K562 (cell line): ENCODE data around the gene PPP2R1B. TPM values are rescaled to one million over a fixed set of nuclear protein-coding genes. Genes with fewer than 3 reads are reported as not detected.

Source experiments
- ATAC-seq: fragments of 200-7000 bp; cut with Tn5 transposase; 3 replicates; pipeline ENCODE4 v1.9.1; 2020; ENCODE audit warnings: moderate library complexity
- BruUV-seq: library from RNA; stranded (reverse); fragments of 400-500 nt; replicated peaks from 2 replicates; lab custom pipeline; 2021; lab: Mats Ljungman, UMichigan
- CTCF ChIA-PET: fragments of 300-600 bp; formaldehyde crosslinking; extraction: SDS; loops from one replicate; lab custom pipeline; 2021; ENCODE audit warnings: low intra/inter-chr PET ratio; lab: Yijun Ruan, JAX
- POLR2A ChIA-PET: fragments of 300-600, 350-650 bp; sonication (Branson Sonifier 250); formaldehyde crosslinking; extraction: SDS; loops from one replicate; lab custom pipeline; 2021; ENCODE audit warnings: antibody characterized with exemption, inconsistent platforms; lab: Yijun Ruan, JAX
- DNase-seq, 4 experiments: peaks; one replicate each; pipeline versions ENCODE4 v3.0.0 to v3.0.0-alpha.2; 2011 to 2018; ENCODE audit warnings: low spot score in 3 of 4, mixed read lengths in 3 of 4; ENCODE audit errors: extremely low read depth in 1 of 4
- FAIRE-seq: peaks from 2 replicates; lab custom pipeline; 2011; peaks lifted over from hg19 to GRCh38; lab: Jason Lieb, UNC
- H2AFZ ChIP-seq: 2 replicates; pipeline ENCODE4 v1.6.0; 2011; ENCODE audit warnings: low read depth, low read length, control low read depth, inconsistent platforms
- H3K27ac ChIP-seq: fragments of 200-600 bp; 3 replicates; pipeline ENCODE4 v1.8.0; 2011; ENCODE audit warnings: low read depth, mild to moderate bottlenecking, control low read depth, inconsistent platforms, low read length, moderate library complexity, mixed read lengths; ENCODE audit errors: extremely low read depth
- H3K27me3 ChIP-seq, 2 experiments: fragments of 300-600 bp in 1 of 2; 2 replicates in 1 of 2; 3 replicates in 1 of 2; pipeline versions ENCODE4 v1.6.0 to v1.8.0; 2011; ENCODE audit warnings: inconsistent platforms in 2 of 2, low read length in 2 of 2, mild to moderate bottlenecking in 1 of 2, mixed read lengths in 1 of 2, moderate library complexity in 1 of 2; ENCODE audit not compliant: control insufficient read depth in 2 of 2, insufficient read depth in 2 of 2
- H3K36me3 ChIP-seq: fragments of 300-600 bp; 3 replicates; pipeline ENCODE4 v1.8.0; 2011; ENCODE audit warnings: mild to moderate bottlenecking, low read length, inconsistent platforms; ENCODE audit not compliant: control insufficient read depth, insufficient read depth
- H3K4me1 ChIP-seq, 2 experiments: fragments of 200-600 bp in 1 of 2; replicated peaks in 1 of 2; 2 replicates in 1 of 2; 3 replicates in 1 of 2; pipeline versions ENCODE4 v1.5.1 to v1.8.0; 2011; ENCODE audit warnings: inconsistent platforms in 2 of 2, low read length in 2 of 2, mild to moderate bottlenecking in 1 of 2, mixed read lengths in 1 of 2, moderate library complexity in 1 of 2; ENCODE audit not compliant: control insufficient read depth in 2 of 2, insufficient read depth in 2 of 2
- H3K4me2 ChIP-seq: 2 replicates; pipeline ENCODE4 v1.6.1; 2011; ENCODE audit warnings: low read length, control low read depth, inconsistent platforms, mixed read lengths; ENCODE audit not compliant: insufficient read depth
- H3K4me3 ChIP-seq: fragments of 200-600 bp; sonication (generic), shearing (Covaris generic); 2 replicates; pipeline ENCODE4 v1.5.1; 2016; ENCODE audit warnings: control low read depth, inconsistent platforms
- H3K79me2 ChIP-seq: fragments of 200-600 bp; 3 replicates; pipeline ENCODE4 v1.8.0; 2011; ENCODE audit warnings: low read length, inconsistent platforms; ENCODE audit not compliant: control insufficient read depth, insufficient read depth
- H3K9ac ChIP-seq, 2 experiments: 2 replicates each; pipeline versions ENCODE4 v1.6.0 to v1.6.1; 2011; ENCODE audit warnings: low read depth in 2 of 2, low read length in 2 of 2, control low read depth in 1 of 2, inconsistent platforms in 1 of 2, mild to moderate bottlenecking in 1 of 2, mixed read lengths in 1 of 2; ENCODE audit not compliant: insufficient read depth in 1 of 2
- H3K9me1 ChIP-seq: one replicate; pipeline ENCODE4 v1.6.0; 2011; ENCODE audit warnings: inconsistent platforms, mild to moderate bottlenecking, low read length, moderate library complexity; ENCODE audit not compliant: control insufficient read depth, insufficient read depth
- H3K9me3 ChIP-seq: replicated peaks from 2 replicates; pipeline ENCODE4 v1.5.1; 2011; ENCODE audit warnings: low read depth, low read length, inconsistent platforms; ENCODE audit not compliant: control insufficient read depth, insufficient read depth
- H4K20me1 ChIP-seq: replicated peaks from 2 replicates; pipeline ENCODE4 v1.6.1; 2011; ENCODE audit warnings: low read length, inconsistent platforms, mixed read lengths; ENCODE audit not compliant: control insufficient read depth, insufficient read depth
- CREM ChIP-seq: IDR thresholded peaks from 2 replicates; pipeline ENCODE4 v1.6.1; 2014; ENCODE audit warnings: antibody characterized with exemption, low read depth
- ELF4 ChIP-seq: fragments of 450-650 bp; formaldehyde crosslinking; IDR thresholded peaks from 2 replicates; pipeline ENCODE4 v1.4.0; 2022; ENCODE audit warnings: missing genetic modification characterization
- MTF1 ChIP-seq: fragments of 250-450 bp; sonication (Bioruptor Pico); IDR thresholded peaks from 2 replicates; pipeline ENCODE4 v1.9.0; 2021; ENCODE audit warnings: moderate library complexity, mild to moderate bottlenecking, inconsistent platforms, borderline replicate concordance
- NONO ChIP-seq, 2 experiments: fragments of 200-400 bp in 1 of 2; fragments of 450-650 bp in 1 of 2; formaldehyde crosslinking in 1 of 2; IDR thresholded peaks; 2 replicates each; pipeline ENCODE4 v1.6.1; 2017; ENCODE audit warnings: low read depth in 2 of 2, mild to moderate bottlenecking in 2 of 2, moderate library complexity in 2 of 2, low read length in 1 of 2
- SPI1 ChIP-seq: IDR thresholded peaks from 2 replicates; pipeline ENCODE4 v1.6.1; 2011; ENCODE audit warnings: low read depth, low read length, control low read depth, borderline replicate concordance
- ZNF589 ChIP-seq: fragments of 200-800 bp; sonication (Bioruptor generic); IDR thresholded peaks from 2 replicates; pipeline ENCODE4 v1.6.1; 2016; ENCODE audit warnings: low read depth, missing genetic modification characterization, missing compliant biosample characterization
- WGBS: fragments of 100-300 bp; shearing (Covaris generic); methylation state at CpG from one replicate; pipeline ENCODE4 v1.1.6; 2016; ENCODE audit warnings: low coverage, mixed read lengths; ENCODE audit not compliant: insufficient coverage; ENCODE audit errors: missing lambda C conversion rate; 5-methylcytosine and 5-hydroxymethylcytosine counted together
- in situ Hi-C: fragments of 300-500 bp; cut with MboI; formaldehyde crosslinking; loops from 4 replicates; pipeline ENCODE4 v1.15.0; 2018; ENCODE audit warnings: inconsistent platforms, mixed read lengths
- intact Hi-C: fragments of 100-400 bp; cut with micrococcal nuclease; formaldehyde crosslinking; loops from 2 replicates; pipeline ENCODE4 v1.14.2; 2022
- polyA plus RNA-seq, 8 experiments: library from polyadenylated mRNA; depleted of rRNA in 4 of 8; stranded (reverse) in 5 of 8; unstranded in 3 of 8; fragments of >200 nt; fragmentation: Nextera tagmentation in 2 of 8; fragmentation: Illumina TruSeq in 1 of 8; extraction: Ambion mirVana in 2 of 8; extraction: Trizol in 1 of 8; gene quantifications; 2 replicates each; pipeline versions ENCODE4 v1.2.1 to v1.2.3, GENCODE V29; 2011 to 2014; ENCODE audit warnings: inconsistent platforms in 1 of 8, missing spikeins in 1 of 8
- total RNA-seq, 7 experiments: library from RNA; depleted of rRNA in 6 of 7; stranded (reverse); fragments of >200 nt in 6 of 7; fragmentation: Illumina TruSeq in 2 of 7; extraction: Trizol in 2 of 7; gene quantifications; 2 replicates each; pipeline versions ENCODE4 v1.2.1 to v1.2.3, GENCODE V29; 2011 to 2021; ENCODE audit warnings: low replicate concordance in 1 of 7
- TF ChIP-seq, protein P1 (sequence below): fragments of 450-650 bp; formaldehyde crosslinking; IDR thresholded peaks from 2 replicates; pipeline ENCODE4 v1.4.0; 2022; ENCODE audit warnings: missing genetic modification characterization
- TF ChIP-seq, protein P2 (sequence below): fragments of 250-450 bp; sonication (Bioruptor Pico); IDR thresholded peaks from 2 replicates; pipeline ENCODE4 v1.5.0; 2021; ENCODE audit warnings: mild to moderate bottlenecking, borderline replicate concordance
- TF ChIP-seq, protein P3 (sequence below): fragments of 450-650 bp; IDR thresholded peaks from 2 replicates; pipeline ENCODE4 v1.6.1; 2017; ENCODE audit warnings: antibody characterized with exemption
- TF ChIP-seq, protein P4 (sequence below): fragments of 450-650 bp; formaldehyde crosslinking; IDR thresholded peaks from 2 replicates; pipeline ENCODE4 v1.4.0; 2022; ENCODE audit warnings: mild to moderate bottlenecking, moderate library complexity

Gene PPP2R1B
- total and polyA plus RNA-seq, 9 of the 15 experiments (the other 6 are each of a cell fraction or from before 2014, with no cell fraction given) = 24.6 to 68.5 (median 39.8) TPM

DNA sequence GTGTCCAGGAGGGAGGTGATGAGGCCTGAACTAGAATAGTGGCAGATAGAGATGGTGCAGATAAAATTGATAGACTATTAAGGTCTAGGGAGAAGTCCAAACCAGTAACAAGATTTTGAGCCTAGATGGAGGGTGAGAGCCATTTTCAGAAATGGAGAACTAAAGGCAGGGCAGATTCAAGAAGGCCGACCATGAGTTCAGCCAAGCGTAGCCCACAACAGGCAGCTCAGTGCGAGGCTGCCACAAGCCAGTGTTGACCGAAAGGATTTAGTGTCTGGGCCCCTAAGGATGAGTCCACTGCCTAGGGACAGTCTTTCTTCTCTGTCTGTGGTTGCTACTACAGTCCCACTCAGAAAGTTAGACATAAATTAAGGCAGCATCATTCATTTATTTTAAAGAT lies 51.7 kb downstream of the PPP2R1B start:
- ChIA-PET POLR2A (interaction anchor here (0.8 to 1.7 kb wide), 2 partner anchors 9 to 15 kb away, joined by 4 to 5 read pairs; no protein-coding TSS in a partner anchor), CTCF (no interaction called here)
- Histone ChIP-seq H3K9me1 (no peaks in the 10 kb centered on the region), H3K4me2 (no peak overlapping the region), H4K20me1 (0 out of 2 replicates have a peak, but pooled peaks cover 3% of the 10 kb centered on the region), H3K36me3 (peaks cover 33% of the 10 kb centered on the region; the same call in 2 of the 3 replicates), H3K27ac (no peak overlapping the region), H3K79me2 (no peaks in the 10 kb centered on the region), H3K4me1 (no peaks in the 10 kb centered on the region; a peak in 1 of 5 replicates), H3K4me3 (no peak overlapping the region), H3K27me3 (no peaks in the 10 kb centered on the region), H2AFZ (no peak overlapping the region), H3K9ac (no peak overlapping the region), H3K9me3 (no peaks in the 10 kb centered on the region)
- ATAC-seq = no peak
- WGBS = 94% methylated on average over 4 of the region's 4 CpGs
- intact Hi-C loops = no loop called here
- no peak for FAIRE-seq
- in situ Hi-C loops = no loop called here
- no TSS peak for BruUV-seq
- DNase-seq = no peak
- no peak for TF ChIP-seq MTF1 (CRISPR knock-in tag)
- no peak for TF ChIP-seq CREM
- TF ChIP-seq NONO (IDR thresholded peaks at IDR 0.05; ENCODE audit: low read depth in 2 of 2, low read length in 1 of 2) = no peak
- TF ChIP-seq ZNF589 (CRISPR knock-in tag) = no peak
- no peak for TF ChIP-seq ELF4 (CRISPR knock-in tag)
- TF ChIP-seq SPI1 = no peak
- TF ChIP-seq, protein P1, sequence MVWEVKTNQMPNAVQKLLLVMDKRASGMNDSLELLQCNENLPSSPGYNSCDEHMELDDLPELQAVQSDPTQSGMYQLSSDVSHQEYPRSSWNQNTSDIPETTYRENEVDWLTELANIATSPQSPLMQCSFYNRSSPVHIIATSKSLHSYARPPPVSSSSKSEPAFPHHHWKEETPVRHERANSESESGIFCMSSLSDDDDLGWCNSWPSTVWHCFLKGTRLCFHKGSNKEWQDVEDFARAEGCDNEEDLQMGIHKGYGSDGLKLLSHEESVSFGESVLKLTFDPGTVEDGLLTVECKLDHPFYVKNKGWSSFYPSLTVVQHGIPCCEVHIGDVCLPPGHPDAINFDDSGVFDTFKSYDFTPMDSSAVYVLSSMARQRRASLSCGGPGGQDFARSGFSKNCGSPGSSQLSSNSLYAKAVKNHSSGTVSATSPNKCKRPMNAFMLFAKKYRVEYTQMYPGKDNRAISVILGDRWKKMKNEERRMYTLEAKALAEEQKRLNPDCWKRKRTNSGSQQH (CRISPR knock-in tag) = no peak
- TF ChIP-seq, protein P2, sequence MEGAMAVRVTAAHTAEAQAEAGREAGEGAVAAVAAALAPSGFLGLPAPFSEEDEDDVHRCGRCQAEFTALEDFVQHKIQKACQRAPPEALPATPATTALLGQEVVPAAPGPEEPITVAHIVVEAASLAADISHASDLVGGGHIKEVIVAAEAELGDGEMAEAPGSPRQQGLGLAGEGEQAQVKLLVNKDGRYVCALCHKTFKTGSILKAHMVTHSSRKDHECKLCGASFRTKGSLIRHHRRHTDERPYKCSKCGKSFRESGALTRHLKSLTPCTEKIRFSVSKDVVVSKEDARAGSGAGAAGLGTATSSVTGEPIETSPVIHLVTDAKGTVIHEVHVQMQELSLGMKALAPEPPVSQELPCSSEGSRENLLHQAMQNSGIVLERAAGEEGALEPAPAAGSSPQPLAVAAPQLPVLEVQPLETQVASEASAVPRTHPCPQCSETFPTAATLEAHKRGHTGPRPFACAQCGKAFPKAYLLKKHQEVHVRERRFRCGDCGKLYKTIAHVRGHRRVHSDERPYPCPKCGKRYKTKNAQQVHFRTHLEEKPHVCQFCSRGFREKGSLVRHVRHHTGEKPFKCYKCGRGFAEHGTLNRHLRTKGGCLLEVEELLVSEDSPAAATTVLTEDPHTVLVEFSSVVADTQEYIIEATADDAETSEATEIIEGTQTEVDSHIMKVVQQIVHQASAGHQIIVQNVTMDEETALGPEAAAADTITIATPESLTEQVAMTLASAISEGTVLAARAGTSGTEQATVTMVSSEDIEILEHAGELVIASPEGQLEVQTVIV = no peak
- TF ChIP-seq, protein P3, sequence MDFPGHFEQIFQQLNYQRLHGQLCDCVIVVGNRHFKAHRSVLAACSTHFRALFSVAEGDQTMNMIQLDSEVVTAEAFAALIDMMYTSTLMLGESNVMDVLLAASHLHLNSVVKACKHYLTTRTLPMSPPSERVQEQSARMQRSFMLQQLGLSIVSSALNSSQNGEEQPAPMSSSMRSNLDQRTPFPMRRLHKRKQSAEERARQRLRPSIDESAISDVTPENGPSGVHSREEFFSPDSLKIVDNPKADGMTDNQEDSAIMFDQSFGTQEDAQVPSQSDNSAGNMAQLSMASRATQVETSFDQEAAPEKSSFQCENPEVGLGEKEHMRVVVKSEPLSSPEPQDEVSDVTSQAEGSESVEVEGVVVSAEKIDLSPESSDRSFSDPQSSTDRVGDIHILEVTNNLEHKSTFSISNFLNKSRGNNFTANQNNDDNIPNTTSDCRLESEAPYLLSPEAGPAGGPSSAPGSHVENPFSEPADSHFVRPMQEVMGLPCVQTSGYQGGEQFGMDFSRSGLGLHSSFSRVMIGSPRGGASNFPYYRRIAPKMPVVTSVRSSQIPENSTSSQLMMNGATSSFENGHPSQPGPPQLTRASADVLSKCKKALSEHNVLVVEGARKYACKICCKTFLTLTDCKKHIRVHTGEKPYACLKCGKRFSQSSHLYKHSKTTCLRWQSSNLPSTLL = no peak
- TF ChIP-seq, protein P4, sequence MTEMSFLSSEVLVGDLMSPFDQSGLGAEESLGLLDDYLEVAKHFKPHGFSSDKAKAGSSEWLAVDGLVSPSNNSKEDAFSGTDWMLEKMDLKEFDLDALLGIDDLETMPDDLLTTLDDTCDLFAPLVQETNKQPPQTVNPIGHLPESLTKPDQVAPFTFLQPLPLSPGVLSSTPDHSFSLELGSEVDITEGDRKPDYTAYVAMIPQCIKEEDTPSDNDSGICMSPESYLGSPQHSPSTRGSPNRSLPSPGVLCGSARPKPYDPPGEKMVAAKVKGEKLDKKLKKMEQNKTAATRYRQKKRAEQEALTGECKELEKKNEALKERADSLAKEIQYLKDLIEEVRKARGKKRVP (CRISPR knock-in tag) = no peak
